ENCODE results near the gene PLEKHG5.
A peak's percentile ranks its signal among the peaks of the same experiment; 100 is the strongest.

PLEKHG5 gene

DNA sequence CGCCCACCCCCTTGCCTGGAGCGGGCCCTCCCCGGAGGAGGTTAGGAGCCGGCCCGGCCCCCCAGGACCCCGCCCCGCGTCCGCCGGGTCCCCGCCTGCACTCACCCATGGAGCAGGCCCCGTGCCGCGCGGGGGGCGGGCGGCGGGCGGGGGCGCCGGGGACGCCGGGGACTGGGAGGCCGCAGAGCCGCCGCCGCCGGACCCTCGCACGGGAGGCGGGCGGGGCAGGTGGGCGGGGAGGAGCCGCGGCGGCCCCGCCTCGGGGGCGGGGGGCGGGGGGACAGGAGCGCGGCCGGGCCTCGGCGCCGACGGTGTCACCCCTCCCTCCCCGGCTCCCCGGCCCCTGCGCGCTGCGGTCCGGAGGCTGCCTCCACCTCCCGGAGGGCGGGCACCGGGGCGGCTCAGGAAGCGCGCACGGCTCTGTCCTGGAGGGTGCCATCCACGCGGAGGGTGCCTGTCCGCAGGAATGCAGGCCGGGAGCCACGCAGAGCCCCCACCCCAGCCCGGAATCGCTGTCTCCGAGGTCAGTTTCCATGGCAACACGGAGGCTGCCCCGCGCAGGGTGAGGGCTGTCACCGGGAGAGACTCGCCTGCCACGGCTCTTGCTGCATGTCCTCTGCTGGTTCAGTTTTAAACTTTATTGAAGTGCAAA, 5.9 kb upstream of the PLEKHG5 start:
- Histone ChIP-seq H3K79me2 (ENCODE audit: control insufficient read depth, insufficient read depth, low read length) (no peaks in the 10 kb centered on the region), H4K8ac (ENCODE audit: low read depth, low read length) (no peak overlapping the region), H3K4me1 (ENCODE audit: control insufficient read depth, low read depth, low read length) (no peaks in the 10 kb centered on the region), H2AK5ac (ENCODE audit: low read length) (no peak overlapping the region), H2BK15ac (replicated peaks; ENCODE audit: low read depth) (no peak overlapping the region), H3K79me1 (ENCODE audit: low read length) (no peaks in the 10 kb centered on the region), H3K27me3 (ENCODE audit: insufficient read depth, low read length, poor library complexity) (no peaks in the 10 kb centered on the region), H3K4me2 (ENCODE audit: low read length) (peak overlapping the region; percentile 78), H2BK120ac (ENCODE audit: low read depth, low read length) (no peak overlapping the region), H3K36me3 (ENCODE audit: control insufficient read depth, insufficient read depth, low read length) (no peaks in the 10 kb centered on the region), H3K27ac (ENCODE audit: low read depth, low read length) (no peak overlapping the region), H3K4me3 (ENCODE audit: low read length) (peak overlapping the region; percentile 33), H3K4ac (ENCODE audit: low read depth, low read length) (no peak overlapping the region), H2BK5ac (ENCODE audit: low read length) (no peak overlapping the region), H3K56ac (ENCODE audit: low read length) (peak overlapping the region; percentile 60), H4K5ac (ENCODE audit: low read length) (no peak overlapping the region), H3K23ac (ENCODE audit: low read length) (no peak overlapping the region), H3K9ac (ENCODE audit: low read length) (peak overlapping the region; percentile 67), H3K18ac (ENCODE audit: low read length) (peak overlapping the region; percentile 32)
- no CpG with 5 or more reads among the region's 74 CpGs for WGBS (ENCODE audit: extremely low coverage, insufficient coverage, low lambda C conversion rate)
- peak; percentile 70 for DNase-seq

DNA sequence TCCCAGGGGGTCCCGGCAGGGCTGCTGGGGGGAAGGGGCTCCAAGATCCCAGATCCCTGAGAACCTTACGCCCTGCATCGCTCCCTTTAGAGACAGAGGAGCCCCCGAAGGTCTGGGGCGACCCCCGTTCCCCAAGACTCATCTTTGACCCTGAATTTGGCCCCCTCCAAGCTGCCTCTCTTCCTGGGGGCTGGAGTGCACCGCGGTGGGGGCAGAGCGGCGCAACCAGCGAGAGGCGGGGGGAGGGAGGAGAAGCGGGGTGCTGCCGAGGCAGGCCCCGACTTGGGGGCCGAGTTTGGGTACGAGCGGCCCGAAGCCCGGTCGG, 5.4 kb upstream of the PLEKHG5 start:
- Histone ChIP-seq H3K79me2 (ENCODE audit: control insufficient read depth, insufficient read depth, low read length) (no peaks in the 10 kb centered on the region), H3K23ac (ENCODE audit: low read length) (no peak overlapping the region), H2AK5ac (ENCODE audit: low read length) (no peak overlapping the region), H3K56ac (ENCODE audit: low read length) (peak overlapping the region; percentile 83), H3K27ac (ENCODE audit: low read depth, low read length) (no peak overlapping the region), H3K4ac (ENCODE audit: low read depth, low read length) (no peak overlapping the region), H4K8ac (ENCODE audit: low read depth, low read length) (no peak overlapping the region), H3K27me3 (ENCODE audit: insufficient read depth, low read length, poor library complexity) (no peaks in the 10 kb centered on the region), H3K4me3 (ENCODE audit: low read length) (peak overlapping the region; percentile 19), H2BK15ac (replicated peaks; ENCODE audit: low read depth) (no peak overlapping the region), H2BK5ac (ENCODE audit: low read length) (no peak overlapping the region), H2BK120ac (ENCODE audit: low read depth, low read length) (no peak overlapping the region), H3K36me3 (ENCODE audit: control insufficient read depth, insufficient read depth, low read length) (no peaks in the 10 kb centered on the region), H3K4me2 (ENCODE audit: low read length) (peak overlapping the region; percentile 59), H3K18ac (ENCODE audit: low read length) (peak overlapping the region; percentile 32), H3K4me1 (ENCODE audit: control insufficient read depth, low read depth, low read length) (no peaks in the 10 kb centered on the region), H3K79me1 (ENCODE audit: low read length) (no peaks in the 10 kb centered on the region), H4K5ac (ENCODE audit: low read length) (no peak overlapping the region), H3K9ac (ENCODE audit: low read length) (peak overlapping the region; percentile 67)
- WGBS (ENCODE audit: extremely low coverage, insufficient coverage, low lambda C conversion rate) = no CpG with 5 or more reads among the region's 21 CpGs
- no peak for DNase-seq

DNA sequence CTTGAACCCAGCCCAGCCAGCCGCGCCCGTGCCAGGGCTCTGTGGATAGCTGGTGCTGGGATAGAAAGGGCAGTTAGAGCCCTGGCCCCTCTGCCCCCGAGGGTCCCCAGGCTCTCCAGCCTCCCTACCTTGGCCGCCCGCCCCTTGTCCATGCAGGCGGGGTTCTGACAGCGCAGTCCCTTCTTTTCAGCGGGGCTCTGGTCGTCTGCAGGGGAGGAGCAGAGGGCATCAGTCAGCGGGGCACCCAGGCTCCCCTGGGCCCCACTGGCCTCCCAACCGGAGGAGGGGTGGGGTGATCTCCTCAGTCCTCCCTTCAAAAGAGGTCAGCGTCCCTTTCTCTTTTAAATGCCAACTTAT, 4.9 kb upstream of the PLEKHG5 start:
- H2BK15ac ChIP-seq (replicated peaks; ENCODE audit: low read depth) = no peak overlapping the region
- DNase-seq = no peak
- H2BK5ac ChIP-seq (ENCODE audit: low read length) = no peak overlapping the region
- no peak overlapping the region for H3K4ac ChIP-seq (ENCODE audit: low read depth, low read length)
- H2AK5ac ChIP-seq (ENCODE audit: low read length) = no peak overlapping the region
- no peaks in the 10 kb centered on the region for H3K79me1 ChIP-seq (ENCODE audit: low read length)
- H4K8ac ChIP-seq (ENCODE audit: low read depth, low read length) = no peak overlapping the region
- no peaks in the 10 kb centered on the region for H3K4me1 ChIP-seq (ENCODE audit: control insufficient read depth, low read depth, low read length)
- no peak overlapping the region for H3K18ac ChIP-seq (ENCODE audit: low read length)
- no peaks in the 10 kb centered on the region for H3K27me3 ChIP-seq (ENCODE audit: insufficient read depth, low read length, poor library complexity)
- no peak overlapping the region for H3K23ac ChIP-seq (ENCODE audit: low read length)
- no peak overlapping the region for H4K5ac ChIP-seq (ENCODE audit: low read length)
- no CpG with 5 or more reads among the region's 13 CpGs for WGBS (ENCODE audit: extremely low coverage, insufficient coverage, low lambda C conversion rate)
- H3K9ac ChIP-seq (ENCODE audit: low read length) = peak overlapping the region; percentile 67
- H2BK120ac ChIP-seq (ENCODE audit: low read depth, low read length) = no peak overlapping the region
- peak overlapping the region; percentile 20 for H3K56ac ChIP-seq (ENCODE audit: low read length)
- H3K4me3 ChIP-seq (ENCODE audit: low read length) = no peak overlapping the region
- H3K4me2 ChIP-seq (ENCODE audit: low read length) = no peak overlapping the region
- H3K79me2 ChIP-seq (ENCODE audit: control insufficient read depth, insufficient read depth, low read length) = no peaks in the 10 kb centered on the region
- H3K27ac ChIP-seq (ENCODE audit: low read depth, low read length) = no peak overlapping the region
- no peaks in the 10 kb centered on the region for H3K36me3 ChIP-seq (ENCODE audit: control insufficient read depth, insufficient read depth, low read length)

DNA sequence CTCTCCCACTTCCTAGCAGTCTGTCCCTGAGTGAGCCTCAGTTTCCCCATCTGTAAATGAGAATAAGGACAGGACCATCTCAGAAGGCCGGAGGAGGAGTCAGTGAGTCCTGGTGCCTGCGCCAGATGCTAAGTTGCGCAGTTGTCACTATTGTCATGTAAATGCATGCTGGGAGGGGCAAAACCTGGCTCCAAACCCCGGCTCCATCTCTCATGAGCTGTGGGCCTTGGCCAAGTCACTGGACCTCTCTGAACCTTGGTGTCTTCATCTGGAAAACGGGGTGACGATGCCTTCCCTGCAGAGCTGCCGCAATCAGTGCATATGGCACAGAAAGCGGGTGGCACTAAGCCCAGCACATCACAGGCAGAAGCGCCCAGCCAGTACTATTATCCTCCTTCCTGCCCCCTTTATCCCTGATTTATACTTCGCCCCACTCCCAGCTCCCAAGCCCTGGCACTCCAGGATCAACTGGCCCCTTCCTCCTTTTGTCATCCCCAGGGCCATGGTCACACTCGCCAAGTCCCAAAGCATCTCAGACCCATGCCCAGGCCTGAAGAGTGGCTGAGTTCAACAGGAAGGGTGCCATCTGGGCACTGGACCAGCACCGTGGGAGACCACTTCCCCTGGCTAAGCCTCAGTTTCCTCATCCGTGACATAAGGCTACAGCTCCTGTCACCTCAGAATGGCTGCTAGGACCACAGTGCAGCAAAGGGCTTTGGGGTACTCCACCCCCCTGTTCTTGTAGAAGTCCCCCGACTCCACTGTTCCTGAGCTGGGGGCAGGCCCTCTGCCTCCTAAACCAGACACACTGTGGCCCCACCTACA, 4.3 kb upstream of the PLEKHG5 start:
- no peak overlapping the region for H4K8ac ChIP-seq (ENCODE audit: low read depth, low read length)
- no peak overlapping the region for H3K9ac ChIP-seq (ENCODE audit: low read length)
- peaks cover 2% of the 10 kb centered on the region for H3K4me1 ChIP-seq (ENCODE audit: control insufficient read depth, low read depth, low read length)
- no peak overlapping the region for H3K4me2 ChIP-seq (ENCODE audit: low read length)
- H3K36me3 ChIP-seq (ENCODE audit: control insufficient read depth, insufficient read depth, low read length) = no peaks in the 10 kb centered on the region
- no peak overlapping the region for H3K27ac ChIP-seq (ENCODE audit: low read depth, low read length)
- no peak overlapping the region for H3K4ac ChIP-seq (ENCODE audit: low read depth, low read length)
- H4K5ac ChIP-seq (ENCODE audit: low read length) = no peak overlapping the region
- H3K23ac ChIP-seq (ENCODE audit: low read length) = no peak overlapping the region
- no peak overlapping the region for H2BK5ac ChIP-seq (ENCODE audit: low read length)
- no peak overlapping the region for H3K56ac ChIP-seq (ENCODE audit: low read length)
- H2BK15ac ChIP-seq (replicated peaks; ENCODE audit: low read depth) = no peak overlapping the region
- no peak overlapping the region for H2AK5ac ChIP-seq (ENCODE audit: low read length)
- H3K27me3 ChIP-seq (ENCODE audit: insufficient read depth, low read length, poor library complexity) = no peaks in the 10 kb centered on the region
- no peak overlapping the region for H3K4me3 ChIP-seq (ENCODE audit: low read length)
- no peak overlapping the region for H3K18ac ChIP-seq (ENCODE audit: low read length)
- H3K79me2 ChIP-seq (ENCODE audit: control insufficient read depth, insufficient read depth, low read length) = no peaks in the 10 kb centered on the region
- no peaks in the 10 kb centered on the region for H3K79me1 ChIP-seq (ENCODE audit: low read length)
- DNase-seq = no peak
- WGBS (ENCODE audit: extremely low coverage, insufficient coverage, low lambda C conversion rate) = no CpG with 5 or more reads among the region's 14 CpGs
- no peak overlapping the region for H2BK120ac ChIP-seq (ENCODE audit: low read depth, low read length)

DNA sequence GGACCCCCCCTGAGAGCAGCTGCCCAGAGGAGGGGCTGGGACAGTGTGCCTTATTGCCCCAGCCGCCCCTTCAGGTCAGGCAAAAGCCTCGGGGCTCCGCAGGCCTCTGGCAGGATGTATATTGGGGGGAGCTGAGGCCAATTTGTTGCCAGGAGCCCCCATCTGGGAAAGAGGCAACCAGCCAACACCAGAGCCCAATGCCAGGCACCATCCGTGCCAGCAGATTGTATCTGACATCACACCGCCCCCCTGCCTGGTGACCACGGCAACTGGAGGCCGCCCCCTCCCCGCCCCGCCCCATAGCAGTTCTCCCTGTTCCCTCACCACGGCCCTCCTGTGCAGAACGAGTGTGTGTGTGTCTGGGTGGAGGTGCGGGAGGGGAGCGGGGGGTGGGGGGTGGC, 3.6 kb upstream of the PLEKHG5 start:
- Histone ChIP-seq H4K5ac (ENCODE audit: low read length) (no peak overlapping the region), H3K23ac (ENCODE audit: low read length) (no peak overlapping the region), H3K18ac (ENCODE audit: low read length) (no peak overlapping the region), H2AK5ac (ENCODE audit: low read length) (no peak overlapping the region), H3K79me2 (ENCODE audit: control insufficient read depth, insufficient read depth, low read length) (no peaks in the 10 kb centered on the region), H3K79me1 (ENCODE audit: low read length) (no peaks in the 10 kb centered on the region), H3K4me1 (ENCODE audit: control insufficient read depth, low read depth, low read length) (peaks cover 2% of the 10 kb centered on the region), H3K4me3 (ENCODE audit: low read length) (no peak overlapping the region), H3K4me2 (ENCODE audit: low read length) (no peak overlapping the region), H4K8ac (ENCODE audit: low read depth, low read length) (no peak overlapping the region), H3K4ac (ENCODE audit: low read depth, low read length) (no peak overlapping the region), H3K27ac (ENCODE audit: low read depth, low read length) (no peak overlapping the region), H3K56ac (ENCODE audit: low read length) (no peak overlapping the region), H3K36me3 (ENCODE audit: control insufficient read depth, insufficient read depth, low read length) (no peaks in the 10 kb centered on the region), H3K27me3 (ENCODE audit: insufficient read depth, low read length, poor library complexity) (no peaks in the 10 kb centered on the region), H2BK15ac (replicated peaks; ENCODE audit: low read depth) (no peak overlapping the region), H2BK5ac (ENCODE audit: low read length) (no peak overlapping the region), H3K9ac (ENCODE audit: low read length) (no peak overlapping the region), H2BK120ac (ENCODE audit: low read depth, low read length) (no peak overlapping the region)
- DNase-seq = no peak
- no CpG with 5 or more reads among the region's 13 CpGs for WGBS (ENCODE audit: extremely low coverage, insufficient coverage, low lambda C conversion rate)

Measured in mesendoderm (in vitro differentiated cells).